Vagina (tissue), 2 donors: Measurements from ENCODE around the gene ATF7. TPM values are rescaled to one million over a fixed set of nuclear protein-coding genes. Genes with fewer than 3 reads are reported as not detected.
A peak's percentile ranks its signal among the peaks of the same experiment; 100 is the strongest.

Experiments
- DNase-seq, 2 donors: peaks; one replicate each; pipeline ENCODE4 v3.0.0-alpha.2; 2017; ENCODE audit errors: extremely low spot score in 2 of 2
- H3K27ac ChIP-seq: fragments of 200-600 bp; sonication (generic); one replicate; pipeline ENCODE4 v1.5.1; 2019
- H3K27me3 ChIP-seq: fragments of 200-600 bp; sonication (generic); one replicate; pipeline ENCODE4 v1.5.1; 2019
- H3K36me3 ChIP-seq, 2 donors: fragments of 200-600 bp; sonication (generic); one replicate each; pipeline ENCODE4 v1.5.1; 2017 to 2019
- H3K4me1 ChIP-seq: fragments of 200-600 bp; sonication (generic); one replicate; pipeline ENCODE4 v1.5.1; 2019
- H3K4me3 ChIP-seq, 2 donors: fragments of 200-600 bp; sonication (generic); 1 replicate in 1 of 2; 2 replicates in 1 of 2; pipeline ENCODE4 v1.5.1; 2016 to 2019
- H3K9me3 ChIP-seq: fragments of 200-600 bp; sonication (generic); one replicate; pipeline ENCODE4 v1.5.1; 2019
- POLR2A ChIP-seq, 2 donors: fragments of 450-650 bp; IDR thresholded peaks; one replicate each; pipeline ENCODE4 v1.6.1; 2017; ENCODE audit warnings: antibody characterized with exemption in 2 of 2, mild to moderate bottlenecking in 2 of 2, moderate library complexity in 2 of 2
- POLR2AphosphoS5 ChIP-seq, 2 donors: sonication (generic); formaldehyde crosslinking; IDR thresholded peaks; one replicate each; pipeline ENCODE4 v1.9.0; 2017; ENCODE audit warnings: antibody characterized with exemption in 2 of 2, mild to moderate bottlenecking in 2 of 2, low read depth in 1 of 2; ENCODE audit not compliant: insufficient read depth in 1 of 2
- intact Hi-C: fragments of 100-400 bp; cut with DNase I; formaldehyde crosslinking; loops from one replicate; pipeline ENCODE4 v1.15.1; 2023
- total RNA-seq: library from RNA; depleted of rRNA; stranded (reverse); fragments of >200 nt; gene quantifications from one replicate; pipeline ENCODE4 v1.2.3, GENCODE V29; 2016
- TF ChIP-seq, protein P1 (sequence below), 3 experiments: fragments of 450-650 bp in 2 of 3; fragments of 200-600 bp in 1 of 3; sonication (generic) in 1 of 3; IDR thresholded peaks; one replicate each; pipeline ENCODE4 v1.5.1; 2017 to 2019; ENCODE audit warnings: antibody characterized with exemption in 3 of 3, mild to moderate bottlenecking in 2 of 3, moderate library complexity in 2 of 3

Gene ATF7
- total RNA-seq, 1 donor from 2014 or later = 34.9 TPM

DNA sequence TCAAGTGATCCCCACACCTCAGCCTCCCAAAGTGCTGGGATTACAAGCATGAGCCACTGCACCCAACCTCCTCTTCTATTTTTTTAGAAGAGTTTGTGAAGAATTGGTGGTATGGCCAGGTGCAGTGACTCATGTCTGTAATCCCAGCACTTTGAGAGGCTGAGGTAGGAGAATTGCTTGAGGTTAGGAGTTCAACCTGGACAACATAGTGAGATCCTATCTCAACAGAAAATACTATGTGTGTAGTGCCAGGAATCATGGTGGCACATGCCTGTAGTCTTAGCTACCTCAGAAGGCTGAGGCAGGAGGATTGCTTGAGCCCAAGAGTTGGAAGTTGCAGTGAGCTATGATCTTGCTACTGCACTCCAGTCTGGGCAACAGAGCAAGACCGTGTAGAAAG is 5.5 kb upstream of the ATF7 start:
- TF ChIP-seq, protein P1, sequence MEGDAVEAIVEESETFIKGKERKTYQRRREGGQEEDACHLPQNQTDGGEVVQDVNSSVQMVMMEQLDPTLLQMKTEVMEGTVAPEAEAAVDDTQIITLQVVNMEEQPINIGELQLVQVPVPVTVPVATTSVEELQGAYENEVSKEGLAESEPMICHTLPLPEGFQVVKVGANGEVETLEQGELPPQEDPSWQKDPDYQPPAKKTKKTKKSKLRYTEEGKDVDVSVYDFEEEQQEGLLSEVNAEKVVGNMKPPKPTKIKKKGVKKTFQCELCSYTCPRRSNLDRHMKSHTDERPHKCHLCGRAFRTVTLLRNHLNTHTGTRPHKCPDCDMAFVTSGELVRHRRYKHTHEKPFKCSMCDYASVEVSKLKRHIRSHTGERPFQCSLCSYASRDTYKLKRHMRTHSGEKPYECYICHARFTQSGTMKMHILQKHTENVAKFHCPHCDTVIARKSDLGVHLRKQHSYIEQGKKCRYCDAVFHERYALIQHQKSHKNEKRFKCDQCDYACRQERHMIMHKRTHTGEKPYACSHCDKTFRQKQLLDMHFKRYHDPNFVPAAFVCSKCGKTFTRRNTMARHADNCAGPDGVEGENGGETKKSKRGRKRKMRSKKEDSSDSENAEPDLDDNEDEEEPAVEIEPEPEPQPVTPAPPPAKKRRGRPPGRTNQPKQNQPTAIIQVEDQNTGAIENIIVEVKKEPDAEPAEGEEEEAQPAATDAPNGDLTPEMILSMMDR (IDR thresholded peaks at IDR 0.05) = no peak
- no peak for TF ChIP-seq POLR2A (IDR thresholded peaks at IDR 0.05)
- TF ChIP-seq POLR2AphosphoS5 (IDR thresholded peaks at IDR 0.05; ENCODE audit: insufficient read depth in 1 of 2, low read depth in 1 of 2) = no peak
- peak in 1 of 2 donors; percentile 8 for DNase-seq
- no peaks in the 10 kb centered on the region for H3K9me3 ChIP-seq
- H3K27ac ChIP-seq = no peak overlapping the region
- H3K36me3 ChIP-seq = no peaks in the 10 kb centered on the region
- H3K4me1 ChIP-seq = peaks cover 2% of the 10 kb centered on the region
- H3K27me3 ChIP-seq = no peaks in the 10 kb centered on the region
- intact Hi-C loops = no loop called here
- no peak overlapping the region for H3K4me3 ChIP-seq

DNA sequence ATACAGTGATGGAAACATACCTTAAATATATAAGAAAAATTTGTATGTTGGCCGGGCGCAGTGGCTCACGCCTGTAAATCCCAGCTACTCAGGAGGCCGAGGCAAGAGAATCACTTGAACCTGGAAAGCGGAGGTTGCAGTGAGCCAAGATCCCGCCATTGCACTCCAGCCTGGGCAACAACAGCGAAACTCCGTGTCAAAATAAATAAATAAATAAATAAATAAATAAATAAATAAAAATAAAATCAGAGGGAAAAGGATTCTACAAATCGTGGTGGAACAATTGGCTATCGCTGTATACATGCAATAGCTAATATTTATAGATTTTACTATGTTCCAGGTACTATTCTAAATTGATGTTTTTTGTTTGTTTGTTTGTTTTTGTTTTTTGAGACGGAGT is 1.7 kb upstream of the ATF7 start:
- H3K27me3 ChIP-seq = no peaks in the 10 kb centered on the region
- no peak overlapping the region for H3K27ac ChIP-seq
- intact Hi-C loops = loop anchor here (5.0 kb wide), 1 partner anchor 49 kb away; the partner anchor contains the start of gene ATP5MC2
- peak in 1 of 2 donors; percentile 47 for DNase-seq
- H3K36me3 ChIP-seq = no peaks in the 10 kb centered on the region
- H3K4me1 ChIP-seq = peaks cover 31% of the 10 kb centered on the region
- no peaks in the 10 kb centered on the region for H3K9me3 ChIP-seq
- TF ChIP-seq POLR2AphosphoS5 (IDR thresholded peaks at IDR 0.05; ENCODE audit: insufficient read depth in 1 of 2, low read depth in 1 of 2) (no peak), POLR2A (IDR thresholded peaks at IDR 0.05) (no peak)
- TF ChIP-seq, protein P1 (IDR thresholded peaks at IDR 0.05) = no peak
- H3K4me3 ChIP-seq = no peak overlapping the region

DNA sequence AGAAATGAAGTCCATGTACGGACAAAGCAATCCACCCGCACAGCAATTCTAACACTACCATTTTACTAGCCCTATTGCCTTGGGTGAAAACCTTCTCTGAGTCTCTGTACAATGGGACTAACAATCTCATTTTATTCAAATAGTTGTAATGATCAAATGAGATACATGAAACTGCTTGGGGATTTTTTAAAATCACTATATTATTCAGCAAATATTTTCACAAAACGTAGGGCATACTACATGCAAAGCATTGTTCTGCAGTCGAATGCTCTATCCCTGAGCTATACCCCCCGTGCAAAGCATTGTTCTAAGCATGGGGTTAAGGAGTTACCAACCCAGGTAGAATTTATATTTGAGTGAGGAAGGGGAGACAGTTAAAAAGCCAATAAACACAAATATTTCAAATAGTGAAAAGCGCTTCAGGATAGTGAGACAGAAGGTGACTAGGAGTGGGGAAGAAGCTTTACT is 554 bp upstream of the ATF7 start:
- Histone ChIP-seq H3K27me3 (no peaks in the 10 kb centered on the region), H3K4me3 (peak overlapping the region; percentile 74 to 78), H3K9me3 (no peaks in the 10 kb centered on the region), H3K4me1 (peaks cover 43% of the 10 kb centered on the region), H3K27ac (peak overlapping the region; percentile 94), H3K36me3 (no peaks in the 10 kb centered on the region)
- intact Hi-C loops = loop anchor here (5.0 kb wide), 1 partner anchor 51 kb away; the partner anchor contains the start of gene ATP5MC2
- DNase-seq = no peak
- no peak for TF ChIP-seq POLR2A (IDR thresholded peaks at IDR 0.05)
- TF ChIP-seq, protein P1 (IDR thresholded peaks at IDR 0.05) = no peak
- no peak for TF ChIP-seq POLR2AphosphoS5 (IDR thresholded peaks at IDR 0.05; ENCODE audit: insufficient read depth in 1 of 2, low read depth in 1 of 2)

DNA sequence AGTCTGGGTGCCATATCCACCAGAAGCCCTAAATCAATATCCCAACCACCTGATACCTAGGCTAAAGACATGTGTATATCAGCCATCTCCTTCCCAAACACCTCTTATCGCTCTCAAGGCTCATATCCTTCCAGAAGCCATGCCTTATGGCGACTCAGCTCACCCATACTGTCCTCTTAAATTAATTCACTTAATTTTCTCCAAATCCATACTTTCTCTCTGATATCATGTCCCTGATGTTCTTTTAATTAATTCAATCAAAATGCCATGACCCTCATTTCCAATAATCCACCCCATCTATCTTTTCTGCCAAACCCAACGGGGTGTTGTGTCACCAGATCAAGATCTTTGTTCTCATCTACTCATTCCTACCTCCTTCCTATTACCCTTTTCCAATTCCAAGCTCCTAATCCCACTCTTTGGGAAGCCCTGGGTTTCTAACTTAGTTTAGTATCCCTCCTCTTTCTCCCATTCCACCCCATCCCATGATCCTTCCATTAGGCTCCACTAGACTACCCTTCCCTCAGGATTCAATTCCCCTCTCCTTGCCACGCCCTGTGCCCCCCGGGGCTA is 723 bp downstream of the ATF7 start:
- DNase-seq = peak in 1 of 2 donors; percentile 64
- Histone ChIP-seq H3K4me1 (peaks cover 55% of the 10 kb centered on the region), H3K9me3 (no peaks in the 10 kb centered on the region), H3K36me3 (no peaks in the 10 kb centered on the region), H3K4me3 (peak overlapping the region; percentile 74 to 78), H3K27me3 (no peaks in the 10 kb centered on the region), H3K27ac (peak overlapping the region; percentile 94)
- intact Hi-C loops = loop anchor here (5.0 kb wide), 1 partner anchor 52 kb away; the partner anchor contains the start of gene ATP5MC2
- no peak for TF ChIP-seq POLR2AphosphoS5 (IDR thresholded peaks at IDR 0.05; ENCODE audit: insufficient read depth in 1 of 2, low read depth in 1 of 2)
- TF ChIP-seq POLR2A (IDR thresholded peaks at IDR 0.05) = no peak
- TF ChIP-seq, protein P1 (IDR thresholded peaks at IDR 0.05) = no peak

DNA sequence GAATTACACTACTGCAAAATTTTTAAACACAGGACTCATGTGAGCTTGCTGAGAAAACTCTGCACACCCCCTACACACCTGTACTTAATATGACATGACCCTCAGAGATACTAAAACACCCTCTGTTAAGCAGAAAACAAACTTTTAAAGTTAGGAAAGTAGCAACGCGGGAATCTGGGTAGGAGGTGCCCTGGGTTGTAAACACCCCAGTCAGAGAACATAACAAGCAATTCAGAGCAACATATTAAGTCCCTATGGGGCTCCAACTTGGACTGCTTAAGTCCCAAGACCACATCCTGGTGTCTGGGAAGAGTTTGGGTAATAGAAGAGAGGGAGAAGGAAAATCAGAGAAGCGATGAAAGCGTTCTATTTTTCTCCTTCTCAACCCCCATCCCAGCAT is 1.2 kb downstream of the ATF7 start:
- no peaks in the 10 kb centered on the region for H3K36me3 ChIP-seq
- H3K4me3 ChIP-seq = peak overlapping the region; percentile 74 to 78
- H3K27me3 ChIP-seq = no peaks in the 10 kb centered on the region
- H3K4me1 ChIP-seq = peaks cover 56% of the 10 kb centered on the region
- intact Hi-C loops = loop anchor here (5.0 kb wide), 1 partner anchor 52 kb away; the partner anchor contains the start of gene ATP5MC2
- no peak for TF ChIP-seq POLR2AphosphoS5 (IDR thresholded peaks at IDR 0.05; ENCODE audit: insufficient read depth in 1 of 2, low read depth in 1 of 2)
- no peak for TF ChIP-seq POLR2A (IDR thresholded peaks at IDR 0.05)
- TF ChIP-seq, protein P1 (IDR thresholded peaks at IDR 0.05) = no peak
- DNase-seq = no peak
- H3K27ac ChIP-seq = peak overlapping the region; percentile 94
- no peaks in the 10 kb centered on the region for H3K9me3 ChIP-seq
